IMR-90 (cell line): ENCODE data around the gene MTCL1. TPM values are rescaled to one million over a fixed set of nuclear protein-coding genes. Genes with fewer than 3 reads are reported as not detected.

Source experiments
- ATAC-seq: fragments of 200-7000 bp; cut with Tn5 transposase; 2 replicates; pipeline ENCODE4 v1.9.1; 2020; ENCODE audit warnings: low read depth, mild to moderate bottlenecking, moderate library complexity
- BruUV-seq: library from RNA; stranded (reverse); fragments of 400-500 nt; replicated peaks from 2 replicates; lab custom pipeline; 2021; lab: Mats Ljungman, UMichigan
- CTCF ChIA-PET: fragments of 300-600 bp; formaldehyde crosslinking; extraction: SDS; loops from one replicate; lab custom pipeline; 2021; ENCODE audit warnings: antibody characterized with exemption; lab: Yijun Ruan, JAX
- POLR2A ChIA-PET: fragments of 300-600 bp; sonication (Branson Sonifier 250); formaldehyde crosslinking; loops from one replicate; lab custom pipeline; 2022; ENCODE audit warnings: antibody characterized with exemption; ENCODE audit not compliant: unreplicated experiment; lab: Charles Lee
- DNase-seq: peaks from one replicate; pipeline ENCODE4 v3.0.0; 2013
- H2AFZ ChIP-seq: replicated peaks from 2 replicates; pipeline ENCODE3; 2013; ENCODE audit warnings: low read length, mild to moderate bottlenecking; ENCODE audit not compliant: poor library complexity
- H2AK5ac ChIP-seq: 2 replicates; pipeline ENCODE4 v1.6.1; 2013; ENCODE audit warnings: low read depth, low read length, inconsistent platforms
- H2AK9ac ChIP-seq: replicated peaks from 2 replicates; pipeline ENCODE3; 2013; ENCODE audit warnings: mild to moderate bottlenecking, low read depth, low read length, moderate library complexity; ENCODE audit not compliant: poor library complexity
- H2BK120ac ChIP-seq: 2 replicates; pipeline ENCODE4 v1.6.1; 2013; ENCODE audit warnings: low read depth, low read length, inconsistent platforms
- H2BK15ac ChIP-seq: 3 replicates; pipeline ENCODE4 v1.6.1; 2013; ENCODE audit warnings: low read depth, low read length, inconsistent platforms
- H2BK20ac ChIP-seq: 2 replicates; pipeline ENCODE4 v1.6.1; 2013; ENCODE audit warnings: low read depth, mild to moderate bottlenecking, inconsistent platforms, low read length, moderate library complexity
- H2BK5ac ChIP-seq: 2 replicates; pipeline ENCODE4 v1.6.1; 2013; ENCODE audit warnings: mild to moderate bottlenecking, low read depth, low read length, inconsistent platforms; ENCODE audit not compliant: poor library complexity, severe bottlenecking
- H3K14ac ChIP-seq: replicated peaks from 2 replicates; pipeline ENCODE4 v1.6.1; 2013; ENCODE audit warnings: low read depth, low read length, inconsistent platforms
- H3K18ac ChIP-seq: 2 replicates; pipeline ENCODE4 v1.6.1; 2013; ENCODE audit warnings: low read depth, low read length, control low read depth
- H3K23ac ChIP-seq: 2 replicates; pipeline ENCODE4 v1.6.1; 2013; ENCODE audit warnings: low read depth, low read length, inconsistent platforms
- H3K27ac ChIP-seq: 2 replicates; pipeline ENCODE4 v1.5.1; 2013; ENCODE audit warnings: mild to moderate bottlenecking, control low read depth, low read length; ENCODE audit not compliant: insufficient read depth
- H3K27me3 ChIP-seq: 2 replicates; pipeline ENCODE4 v1.6.1; 2013; ENCODE audit warnings: low read length; ENCODE audit not compliant: control insufficient read depth, insufficient read depth
- H3K36me3 ChIP-seq: 2 replicates; pipeline ENCODE4 v1.6.1; 2013; ENCODE audit warnings: low read length, mixed read lengths; ENCODE audit not compliant: control insufficient read depth, insufficient read depth
- H3K4ac ChIP-seq: 2 replicates; pipeline ENCODE4 v1.6.1; 2013; ENCODE audit warnings: low read depth, low read length, inconsistent platforms
- H3K4me1 ChIP-seq: 2 replicates; pipeline ENCODE4 v1.6.1; 2013; ENCODE audit warnings: low read length, mixed read lengths; ENCODE audit not compliant: control insufficient read depth, insufficient read depth
- H3K4me2 ChIP-seq: 2 replicates; pipeline ENCODE4 v1.6.1; 2013; ENCODE audit warnings: low read depth, mild to moderate bottlenecking, control low read depth, low read length, moderate library complexity
- H3K4me3 ChIP-seq: 2 replicates; pipeline ENCODE4 v1.5.1; 2013; ENCODE audit warnings: low read depth, mild to moderate bottlenecking, control low read depth, low read length, moderate library complexity; ENCODE audit not compliant: insufficient read depth
- H3K56ac ChIP-seq: 2 replicates; pipeline ENCODE4 v1.6.1; 2013; ENCODE audit warnings: low read length, inconsistent platforms; ENCODE audit not compliant: insufficient read depth; ENCODE audit errors: extremely low read depth
- H3K79me1 ChIP-seq, 2 experiments: 2 replicates each; pipeline ENCODE4 v1.6.1; 2013; ENCODE audit warnings: low read length in 2 of 2, inconsistent platforms in 1 of 2, low read depth in 1 of 2
- H3K9ac ChIP-seq: 2 replicates; pipeline ENCODE4 v1.6.1; 2013; ENCODE audit warnings: low read depth, low read length, control low read depth
- H3K9me1 ChIP-seq: 2 replicates; pipeline ENCODE4 v1.6.1; 2013; ENCODE audit warnings: low read length, inconsistent platforms; ENCODE audit not compliant: insufficient read depth
- H3K9me3 ChIP-seq: 2 replicates; pipeline ENCODE4 v1.6.1; 2013; ENCODE audit warnings: low read length; ENCODE audit not compliant: control insufficient read depth, insufficient read depth
- H4K20me1 ChIP-seq: 2 replicates; pipeline ENCODE4 v1.6.1; 2013; ENCODE audit warnings: low read length, inconsistent platforms; ENCODE audit not compliant: insufficient read depth
- H4K5ac ChIP-seq: 2 replicates; pipeline ENCODE4 v1.6.1; 2013; ENCODE audit warnings: mild to moderate bottlenecking, low read depth, low read length, control low read depth
- H4K8ac ChIP-seq, 2 experiments: 2 replicates each; pipeline ENCODE4 v1.6.1; 2013; ENCODE audit warnings: low read depth in 2 of 2, low read length in 2 of 2, control low read depth in 1 of 2, inconsistent platforms in 1 of 2
- H4K91ac ChIP-seq: 2 replicates; pipeline ENCODE4 v1.6.1; 2013; ENCODE audit warnings: low read depth, low read length, inconsistent platforms; ENCODE audit not compliant: insufficient read depth
- BHLHE40 ChIP-seq: fragments of 150-350 bp; IDR thresholded peaks from 2 replicates; pipeline ENCODE4 v1.6.1; 2016; ENCODE audit warnings: mild to moderate bottlenecking, low read depth, low read length
- MAFK ChIP-seq: IDR thresholded peaks from 2 replicates; pipeline ENCODE4 v1.6.1; 2012; ENCODE audit warnings: low read depth, low read length, improper control_type of control experiment
- POLR2A ChIP-seq: IDR thresholded peaks from 2 replicates; pipeline ENCODE4 v1.6.1; 2012; ENCODE audit warnings: mild to moderate bottlenecking, low read depth, low read length
- RFX5 ChIP-seq: IDR thresholded peaks from 2 replicates; pipeline ENCODE4 v1.8.0; 2012; ENCODE audit warnings: low read depth, mild to moderate bottlenecking, low read length, moderate library complexity
- USF2 ChIP-seq: fragments of 150-350 bp; IDR thresholded peaks from 2 replicates; pipeline ENCODE4 v1.6.1; 2017; ENCODE audit warnings: mild to moderate bottlenecking, antibody characterized with exemption, low read length, low read depth
- WGBS, 2 experiments: methylation state at CpG; one replicate each; pipeline versions ENCODE4 v1.1.5 to v1.1.7; 2013; ENCODE audit warnings: missing lambda C conversion rate in 2 of 2; ENCODE audit not compliant: insufficient read length in 1 of 2; ENCODE audit errors: extremely low coverage in 2 of 2; 5-methylcytosine and 5-hydroxymethylcytosine counted together
- dilution Hi-C: fragments of 300-500 bp; cut with HindIII; formaldehyde crosslinking; loops from one replicate; pipeline ENCODE4 v1.14.3; 2018; ENCODE audit warnings: low sequenced_read_pairs; ENCODE audit not compliant: unreplicated experiment
- in situ Hi-C: fragments of 300-500 bp; cut with MboI; formaldehyde crosslinking; loops from 3 replicates; pipeline ENCODE4 v1.14.3; 2019; ENCODE audit warnings: low sequenced_read_pairs, inconsistent platforms, mixed read lengths
- intact Hi-C: fragments of 100-400 bp; cut with micrococcal nuclease; formaldehyde crosslinking; loops from 2 replicates; pipeline ENCODE4 v1.10.0; 2022
- polyA plus RNA-seq, 3 experiments: library from polyadenylated mRNA; depleted of rRNA; stranded (reverse); fragments of >200 nt; gene quantifications; 2 replicates each; pipeline ENCODE4 v1.2.3, GENCODE V29; 2012; ENCODE audit warnings: low replicate concordance in 1 of 3
- total RNA-seq: library from RNA; depleted of rRNA; stranded (reverse); fragments of >200 nt; gene quantifications from 2 replicates; pipeline ENCODE4 v1.2.3, GENCODE V29; 2012

The MTCL1 gene
- total and polyA plus RNA-seq, 2 of the 4 experiments (the other 2 are of a cell fraction), result 29.0 to 45.3 TPM

- no peak overlapping the region for H3K27ac ChIP-seq
- no peak overlapping the region for H3K56ac ChIP-seq
- no peak overlapping the region for H4K8ac ChIP-seq
- no peak overlapping the region for H3K9ac ChIP-seq
- in situ Hi-C loops, result no loop called here
- H3K4me3 ChIP-seq, result no peak overlapping the region
- no peak overlapping the region for H2BK20ac ChIP-seq
- ATAC-seq (no peak), DNase-seq (peak; percentile 46)
- intact Hi-C loops, result no loop called here
- no peak overlapping the region for H3K18ac ChIP-seq
- CTCF ChIA-PET, result no interaction called here
- H2BK15ac ChIP-seq, result no peak overlapping the region
- POLR2A ChIA-PET, result no interaction called here
- peaks cover 10% of the 10 kb centered on the region for H3K4me1 ChIP-seq
- no peaks in the 10 kb centered on the region for H4K20me1 ChIP-seq
- peak overlapping the region; percentile 16; the same call in 1 of the 2 replicates for H3K4ac ChIP-seq
- H4K91ac ChIP-seq, result no peak overlapping the region
- no peak overlapping the region for H2AK9ac ChIP-seq
- no peaks in the 10 kb centered on the region for H3K27me3 ChIP-seq
- dilution Hi-C loops, result no loop called here
- peak overlapping the region; percentile 40; the same call in 1 of the 2 replicates for H2BK120ac ChIP-seq
- peak overlapping the region; percentile 38; the same call in 1 of the 2 replicates for H2AK5ac ChIP-seq
- peaks cover 19% of the 10 kb centered on the region for H3K9me1 ChIP-seq
- no peaks in the 10 kb centered on the region for H3K36me3 ChIP-seq
- no peaks in the 10 kb centered on the region for H3K79me1 ChIP-seq
- H2AFZ ChIP-seq, result no peak overlapping the region
- H3K9me3 ChIP-seq, result no peaks in the 10 kb centered on the region
- H3K4me2 ChIP-seq, result no peak overlapping the region
- no peak overlapping the region for H4K5ac ChIP-seq
- H3K23ac ChIP-seq, result no peak overlapping the region
- no TSS peak for BruUV-seq
- H2BK5ac ChIP-seq, result no peak overlapping the region
- TF ChIP-seq MAFK (no peak), USF2 (no peak), POLR2A (no peak), RFX5 (no peak), BHLHE40 (no peak)
- WGBS, 2 experiments, result 85% methylated on average over 5 of the region's 16 CpGs; no CpG with 5 or more reads in 1 of the 2 experiments
- no peak overlapping the region; the same call in 1 of the 2 replicates for H3K14ac ChIP-seq
Measured at GRCh38 chr18:8844721-8845148, 139.4 kb downstream of the MTCL1 start.
